GM21619 (cell line): ENCODE data around the gene PIGU.
"Not testable (repeated sequence)": the region's sequence is repeated elsewhere in the genome, so short reads cannot be mapped to it uniquely, and the experiment has no call there.

ENCODE experiments used
- ATAC-seq: cut with Tn5 transposase; IDR thresholded peaks from one replicate; pipeline ENCODE4 v1.9.1; 2021; ENCODE audit not compliant: unreplicated experiment

The PIGU gene

GRCh38 chr20:34706912-34707784 lies 30.3 kb upstream of the PIGU start:
- no peak for ATAC-seq

GRCh38 chr20:34706302-34706875 lies 29.5 kb upstream of the PIGU start:
- ATAC-seq: no peak

- ATAC-seq: no peak
Observed at GRCh38 chr20:34705397-34706301, 28.8 kb upstream of the PIGU start.

- no peak for ATAC-seq
Observed at GRCh38 chr20:34705008-34705396, 28.1 kb upstream of the PIGU start.

- ATAC-seq: peak; percentile 47
Observed at GRCh38 chr20:34704177-34705007, 27.5 kb upstream of the PIGU start, which contains the start of gene TP53INP2. TSS of gene TP53INP2 (plus strand) at chr20:34704344. CDS start at chr20:34708740, 4,396 bp downstream.

GRCh38 chr20:34703424-34704176 lies 26.7 kb upstream of the PIGU start:
- no peak for ATAC-seq

GRCh38 chr20:34703061-34703423 lies 26.1 kb upstream of the PIGU start:
- no peak for ATAC-seq

GRCh38 chr20:34701405-34702085 lies 24.7 kb upstream of the PIGU start:
- ATAC-seq: no peak

- no peak for ATAC-seq
Observed at GRCh38 chr20:34693414-34693813, 16.5 kb upstream of the PIGU start.

GRCh38 chr20:34691838-34692237 lies 14.9 kb upstream of the PIGU start:
- no peak for ATAC-seq

GRCh38 chr20:34689486-34689885 lies 12.6 kb upstream of the PIGU start:
- no peak for ATAC-seq

- no peak for ATAC-seq
Observed at GRCh38 chr20:34683667-34684066, 6.8 kb upstream of the PIGU start.

- no peak for ATAC-seq
Observed at GRCh38 chr20:34680586-34681175, 3.8 kb upstream of the PIGU start.

- no peak for ATAC-seq
Observed at GRCh38 chr20:34675993-34676641, 775 bp downstream of the PIGU start.

GRCh38 chr20:34675561-34675960 lies 1.3 kb downstream of the PIGU start:
- ATAC-seq: no peak

GRCh38 chr20:34673412-34673811 lies 3.5 kb downstream of the PIGU start:
- ATAC-seq: no peak

GRCh38 chr20:34669094-34669493 lies 7.8 kb downstream of the PIGU start:
- no peak for ATAC-seq

GRCh38 chr20:34664751-34665150 lies 12.1 kb downstream of the PIGU start:
- not testable (repeated sequence) for ATAC-seq
